CD14-positive monocyte (primary cell): ENCODE data around the gene CEP131. TPM values are rescaled to one million over a fixed set of nuclear protein-coding genes. Genes with fewer than 3 reads are reported as not detected.

ENCODE experiments used
- DNase-seq, 3 donors: peaks; one replicate each; pipeline ENCODE4 v3.0.0-alpha.2; 2011 to 2022
- H2AFZ ChIP-seq: 2 replicates; pipeline ENCODE4 v1.6.0; 2012; ENCODE audit warnings: mild to moderate bottlenecking, low read depth, low read length, inconsistent platforms; ENCODE audit not compliant: insufficient read depth, poor library complexity, severe bottlenecking
- H3K27ac ChIP-seq, 2 donors: 1 replicate in 1 of 2; 2 replicates in 1 of 2; pipeline ENCODE4 v1.5.1; 2012 to 2013; ENCODE audit warnings: low read length in 2 of 2, control low read depth in 1 of 2, inconsistent platforms in 1 of 2, low read depth in 1 of 2, mild to moderate bottlenecking in 1 of 2
- H3K27me3 ChIP-seq, 2 donors: one replicate each; pipeline versions ENCODE4 v1.6.0 to v1.6.1; 2011 to 2013; ENCODE audit warnings: low read length in 2 of 2; ENCODE audit not compliant: control insufficient read depth in 2 of 2, insufficient read depth in 2 of 2
- H3K36me3 ChIP-seq, 2 donors: replicated peaks in 1 of 2; 1 replicate in 1 of 2; 2 replicates in 1 of 2; pipeline versions ENCODE4 v1.5.1 to v1.6.1; 2012 to 2013; ENCODE audit warnings: low read length in 2 of 2, control low read depth in 1 of 2, inconsistent platforms in 1 of 2, mild to moderate bottlenecking in 1 of 2; ENCODE audit not compliant: insufficient read depth in 2 of 2, control insufficient read depth in 1 of 2
- H3K4me1 ChIP-seq, 2 donors: 1 replicate in 1 of 2; 2 replicates in 1 of 2; pipeline versions ENCODE4 v1.5.1 to v1.6.1; 2012 to 2013; ENCODE audit warnings: low read length in 2 of 2, control low read depth in 1 of 2, inconsistent platforms in 1 of 2, mild to moderate bottlenecking in 1 of 2, moderate library complexity in 1 of 2; ENCODE audit not compliant: insufficient read depth in 2 of 2, control insufficient read depth in 1 of 2
- H3K4me2 ChIP-seq: replicated peaks from 2 replicates; pipeline ENCODE3; 2012; ENCODE audit warnings: low read length, moderate library complexity, mild to moderate bottlenecking; ENCODE audit not compliant: poor library complexity, severe bottlenecking; ENCODE audit errors: extremely low read depth
- H3K4me3 ChIP-seq, 3 experiments: fragments of 200-600 bp in 1 of 3; sonication (generic) in 1 of 3; replicated peaks in 1 of 3; 1 replicate in 2 of 3; 2 replicates in 1 of 3; pipeline ENCODE4 v1.5.1; 2011 to 2013; ENCODE audit warnings: low read length in 3 of 3, mild to moderate bottlenecking in 3 of 3, control low read depth in 2 of 3, low read depth in 2 of 3, inconsistent platforms in 1 of 3, moderate library complexity in 1 of 3
- H3K79me2 ChIP-seq: 2 replicates; pipeline ENCODE4 v1.6.0; 2012; ENCODE audit warnings: mild to moderate bottlenecking, control low read depth, inconsistent platforms, low read length, moderate library complexity; ENCODE audit not compliant: insufficient read depth
- H3K9ac ChIP-seq: 2 replicates; pipeline ENCODE4 v1.6.0; 2017; ENCODE audit warnings: low read length, mild to moderate bottlenecking; ENCODE audit not compliant: insufficient read depth, poor library complexity, severe bottlenecking
- H3K9me3 ChIP-seq, 2 donors: replicated peaks in 1 of 2; 1 replicate in 1 of 2; 2 replicates in 1 of 2; pipeline versions ENCODE4 v1.5.1 to v1.6.1; 2012 to 2013; ENCODE audit warnings: low read length in 2 of 2, control low read depth in 1 of 2; ENCODE audit not compliant: control insufficient read depth in 1 of 2, insufficient read depth in 1 of 2
- H4K20me1 ChIP-seq: 2 replicates; pipeline ENCODE4 v1.6.0; 2012; ENCODE audit warnings: mild to moderate bottlenecking, low read length, control low read depth, moderate library complexity; ENCODE audit not compliant: insufficient read depth
- H3K27ac Mint-ChIP-seq, 7 donors: one replicate each; pipeline ENCODE4 v1.8.0; 2020; ENCODE audit warnings: mild to moderate bottlenecking in 7 of 7, mixed read lengths in 7 of 7, moderate library complexity in 6 of 7, inconsistent platforms in 2 of 7
- H3K27me3 Mint-ChIP-seq, 3 donors: one replicate each; pipeline ENCODE4 v1.8.0; 2021 to 2022; ENCODE audit warnings: low read depth in 3 of 3, mild to moderate bottlenecking in 3 of 3, mixed read lengths in 3 of 3, moderate library complexity in 3 of 3, inconsistent platforms in 1 of 3
- H3K36me3 Mint-ChIP-seq, 2 donors: one replicate each; pipeline ENCODE4 v1.8.0; 2020; ENCODE audit warnings: mixed read lengths in 2 of 2, inconsistent platforms in 1 of 2, mild to moderate bottlenecking in 1 of 2
- H3K4me1 Mint-ChIP-seq: one replicate; pipeline ENCODE4 v1.8.0; 2020; ENCODE audit warnings: mild to moderate bottlenecking, mixed read lengths
- H3K4me3 Mint-ChIP-seq, 2 donors: one replicate each; pipeline ENCODE4 v1.8.0; 2020; ENCODE audit warnings: mild to moderate bottlenecking in 2 of 2, mixed read lengths in 2 of 2, moderate library complexity in 1 of 2
- H3K9me3 Mint-ChIP-seq, 7 donors: one replicate each; pipeline ENCODE4 v1.8.0; 2020 to 2022; ENCODE audit warnings: mixed read lengths in 7 of 7, mild to moderate bottlenecking in 6 of 7, moderate library complexity in 6 of 7, inconsistent platforms in 2 of 7
- WGBS: methylation state at CpG from one replicate; pipeline ENCODE4 v1.1.5; 2013; ENCODE audit warnings: missing lambda C conversion rate; ENCODE audit not compliant: insufficient coverage; 5-methylcytosine and 5-hydroxymethylcytosine counted together
- intact Hi-C, 2 donors: fragments of 100-400 bp; cut with micrococcal nuclease; formaldehyde crosslinking; loops; one replicate each; pipeline versions ENCODE4 v1.15.0 to v1.15.1; 2023
- polyA plus RNA-seq, 3 donors: library from polyadenylated mRNA; depleted of rRNA in 1 of 3; unstranded in 2 of 3; stranded (reverse) in 1 of 3; fragments of 300-500 nt in 2 of 3; fragments of >200 nt in 1 of 3; fragmentation: Illumina TruSeq in 2 of 3; gene quantifications; 1 replicate in 2 of 3; 2 replicates in 1 of 3; pipeline ENCODE4 v1.2.3, GENCODE V29; 2012 to 2021
- TF ChIP-seq, protein P1 (sequence below): fragments of 200-600 bp; IDR thresholded peaks from one replicate; pipeline ENCODE4 v1.8.0; 2022; ENCODE audit warnings: antibody characterized with exemption, mild to moderate bottlenecking

Gene CEP131
- polyA plus RNA-seq, 3 donors = 0.69 to 9.7 (median 1.0) TPM

DNA sequence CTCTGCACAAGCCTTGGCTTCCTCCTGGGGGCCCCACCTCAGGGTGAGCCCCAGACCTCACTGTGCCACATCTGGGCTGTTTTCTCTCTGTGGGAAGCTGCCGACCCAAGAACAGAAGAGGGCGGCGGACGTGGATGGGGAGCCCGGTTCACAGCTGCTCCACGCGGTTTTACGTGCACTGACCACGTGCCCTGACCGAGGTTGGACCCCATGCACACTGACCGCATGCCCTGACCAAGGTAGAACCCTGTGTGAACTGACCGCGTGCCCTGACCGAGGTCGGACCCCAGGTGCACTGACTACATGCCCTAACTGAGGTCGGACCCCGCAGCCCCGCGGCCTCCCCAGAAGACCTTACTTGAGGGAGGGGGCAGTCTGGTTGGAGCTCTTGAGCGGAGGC lies 19.6 kb downstream of the CEP131 start:
- no peak overlapping the region for H3K4me3 Mint-ChIP-seq
- no peak overlapping the region for H3K27ac Mint-ChIP-seq
- H3K36me3 Mint-ChIP-seq = peaks cover 19 to 31% of the 10 kb centered on the region in 2 donors
- Histone ChIP-seq H3K79me2 (no peaks in the 10 kb centered on the region), H3K36me3 (peaks cover 4 to 14% of the 10 kb centered on the region in 2 donors), H3K4me3 (no peak overlapping the region), H4K20me1 (no peaks in the 10 kb centered on the region), H3K9ac (no peak overlapping the region), H3K9me3 (no peaks in the 10 kb centered on the region), H3K27ac (no peak overlapping the region), H3K4me1 (peaks cover 2 to 4% of the 10 kb centered on the region in 2 donors), H3K4me2 (no peak overlapping the region), H3K27me3 (no peaks in the 10 kb centered on the region), H2AFZ (no peak overlapping the region)
- H3K4me1 Mint-ChIP-seq = peaks cover 2% of the 10 kb centered on the region
- intact Hi-C loops = no loop called here
- H3K27me3 Mint-ChIP-seq = no peaks in the 10 kb centered on the region
- WGBS = 96% methylated on average over 20 of the region's 20 CpGs
- TF ChIP-seq, protein P1, sequence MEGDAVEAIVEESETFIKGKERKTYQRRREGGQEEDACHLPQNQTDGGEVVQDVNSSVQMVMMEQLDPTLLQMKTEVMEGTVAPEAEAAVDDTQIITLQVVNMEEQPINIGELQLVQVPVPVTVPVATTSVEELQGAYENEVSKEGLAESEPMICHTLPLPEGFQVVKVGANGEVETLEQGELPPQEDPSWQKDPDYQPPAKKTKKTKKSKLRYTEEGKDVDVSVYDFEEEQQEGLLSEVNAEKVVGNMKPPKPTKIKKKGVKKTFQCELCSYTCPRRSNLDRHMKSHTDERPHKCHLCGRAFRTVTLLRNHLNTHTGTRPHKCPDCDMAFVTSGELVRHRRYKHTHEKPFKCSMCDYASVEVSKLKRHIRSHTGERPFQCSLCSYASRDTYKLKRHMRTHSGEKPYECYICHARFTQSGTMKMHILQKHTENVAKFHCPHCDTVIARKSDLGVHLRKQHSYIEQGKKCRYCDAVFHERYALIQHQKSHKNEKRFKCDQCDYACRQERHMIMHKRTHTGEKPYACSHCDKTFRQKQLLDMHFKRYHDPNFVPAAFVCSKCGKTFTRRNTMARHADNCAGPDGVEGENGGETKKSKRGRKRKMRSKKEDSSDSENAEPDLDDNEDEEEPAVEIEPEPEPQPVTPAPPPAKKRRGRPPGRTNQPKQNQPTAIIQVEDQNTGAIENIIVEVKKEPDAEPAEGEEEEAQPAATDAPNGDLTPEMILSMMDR = no peak
- DNase-seq = no peak
- peaks cover 0 to 2% (median 0%) of the 10 kb centered on the region in 7 donors for H3K9me3 Mint-ChIP-seq

DNA sequence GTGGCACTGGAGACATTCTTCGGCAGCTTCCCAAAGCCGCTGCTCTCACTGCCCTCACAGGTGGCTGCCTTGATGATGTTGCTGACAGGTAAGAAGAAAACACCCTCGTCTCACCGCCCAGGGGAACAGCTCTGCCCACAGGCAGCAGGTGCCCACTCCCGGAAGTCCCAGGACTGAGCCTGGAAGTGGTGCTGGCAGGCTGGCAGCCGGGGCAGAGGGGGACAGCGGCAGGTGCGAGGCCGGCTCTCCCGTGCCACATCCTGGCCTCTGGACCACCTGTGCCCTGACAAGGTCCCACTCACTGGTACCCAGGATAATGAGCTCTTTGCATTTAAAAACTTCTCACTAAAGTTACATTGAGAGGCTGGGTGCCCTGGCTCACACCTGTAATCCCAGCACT lies 20.4 kb downstream of the CEP131 start:
- H3K9ac ChIP-seq = no peak overlapping the region
- Mint-ChIP-seq H3K27me3 (no peaks in the 10 kb centered on the region), H3K4me1 (peaks cover 2% of the 10 kb centered on the region), H3K27ac (no peak overlapping the region), H3K9me3 (no peaks in the 10 kb centered on the region), H3K36me3 (peaks cover 25 to 35% of the 10 kb centered on the region in 2 donors), H3K4me3 (no peak overlapping the region)
- WGBS = 96% methylated on average over 10 of the region's 10 CpGs
- peaks cover 4 to 16% of the 10 kb centered on the region in 2 donors for H3K36me3 ChIP-seq
- DNase-seq = no peak
- TF ChIP-seq, protein P1 = no peak
- H3K4me2 ChIP-seq = no peak overlapping the region
- no peaks in the 10 kb centered on the region for H4K20me1 ChIP-seq
- H3K9me3 ChIP-seq = no peaks in the 10 kb centered on the region
- H3K4me3 ChIP-seq = no peak overlapping the region
- no peaks in the 10 kb centered on the region for H3K79me2 ChIP-seq
- intact Hi-C loops = no loop called here
- no peak overlapping the region for H3K27ac ChIP-seq
- no peaks in the 10 kb centered on the region for H3K27me3 ChIP-seq
- no peak overlapping the region for H2AFZ ChIP-seq
- peaks cover 2 to 4% of the 10 kb centered on the region in 2 donors for H3K4me1 ChIP-seq
